NCI-H2081 (cell line): ENCODE measurements around the gene DNAJC18.
"Not testable (repeated sequence)": the region's sequence is repeated elsewhere in the genome, so short reads cannot be mapped to it uniquely, and the experiment has no call there.

Experiments
- DNase-seq, 2 experiments: peaks; one replicate each; lab custom pipeline; 2025; lab: John Stamatoyannopoulos, UW

The DNAJC18 gene

DNA sequence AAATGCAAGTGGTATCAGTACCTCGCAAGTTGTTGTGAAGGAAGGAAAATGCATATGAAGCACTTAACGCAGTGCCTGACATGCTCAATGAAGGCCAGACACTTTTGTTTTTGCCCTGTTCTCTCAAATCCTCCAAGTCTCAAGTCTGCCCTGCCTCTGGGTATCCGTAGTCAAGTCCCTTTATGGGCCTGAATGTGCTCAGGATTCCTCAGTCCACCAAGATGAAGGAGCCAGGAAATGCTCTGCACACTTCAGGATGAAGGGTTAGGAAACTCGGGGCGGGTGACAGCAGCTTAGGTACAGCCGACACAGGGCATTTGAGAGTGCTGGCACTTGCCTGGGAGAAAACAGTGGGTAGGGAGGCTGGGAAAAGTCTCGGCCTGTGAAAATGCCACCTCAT, 21.9 kb upstream of the DNAJC18 start:
- DNase-seq, result no peak

DNA sequence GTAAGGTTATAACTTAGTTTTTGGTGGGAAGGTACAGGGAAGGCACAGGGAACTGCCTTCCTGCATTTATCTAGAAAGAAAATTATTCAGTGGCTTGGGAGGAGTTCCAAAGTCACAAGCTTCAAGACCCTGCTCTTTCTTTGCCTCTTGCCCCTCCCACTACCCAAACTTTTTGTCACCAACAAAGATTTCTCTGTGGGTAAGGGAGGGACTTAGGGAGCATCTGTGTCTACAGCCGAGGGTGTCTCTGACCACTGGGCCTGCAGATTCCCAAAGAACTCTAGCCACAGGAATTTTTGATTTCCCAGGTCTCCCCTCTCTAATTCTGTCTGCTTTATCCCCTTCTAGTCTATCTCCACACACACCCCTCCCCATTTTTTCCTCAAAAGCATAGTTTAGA, 21.1 kb upstream of the DNAJC18 start:
- no peak for DNase-seq

- no peak for DNase-seq
Observed at GRCh38 chr5:139459451-139459934, 20.2 kb upstream of the DNAJC18 start.

- no peak for DNase-seq
Observed at GRCh38 chr5:139458580-139459407, 19.5 kb upstream of the DNAJC18 start.

GRCh38 chr5:139457653-139458306, 18.5 kb upstream of the DNAJC18 start:
- no peak for DNase-seq

DNA sequence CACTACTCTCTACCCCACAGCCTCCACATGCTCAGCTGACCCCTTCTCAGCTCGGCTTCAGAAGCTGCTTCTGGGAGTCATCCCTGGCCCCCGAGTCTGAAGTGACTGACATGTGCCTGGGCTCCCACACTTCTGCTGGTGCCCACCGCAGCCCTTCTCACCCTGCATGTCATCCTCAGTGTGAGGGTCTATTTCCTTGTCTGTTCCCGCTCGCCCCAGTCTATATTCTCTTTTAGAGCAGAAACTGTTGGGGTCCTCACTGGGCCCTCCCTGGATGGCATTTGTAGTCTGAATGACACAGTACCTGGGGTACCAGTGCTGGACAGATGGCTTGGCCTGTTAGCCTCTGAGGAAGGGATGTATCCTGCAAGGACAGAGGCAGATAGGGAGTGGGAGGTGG, 17.9 kb upstream of the DNAJC18 start:
- DNase-seq, result no peak

- DNase-seq, result no peak
Observed at GRCh38 chr5:139456776-139457175, 17.5 kb upstream of the DNAJC18 start.

GRCh38 chr5:139454568-139455290, 15.4 kb upstream of the DNAJC18 start:
- DNase-seq, result no peak

- DNase-seq, result no peak
Observed at GRCh38 chr5:139453683-139454567, 14.6 kb upstream of the DNAJC18 start.

GRCh38 chr5:139451878-139452660, 12.7 kb upstream of the DNAJC18 start:
- no peak for DNase-seq

GRCh38 chr5:139451176-139451575, 11.9 kb upstream of the DNAJC18 start:
- DNase-seq, result no peak

DNA sequence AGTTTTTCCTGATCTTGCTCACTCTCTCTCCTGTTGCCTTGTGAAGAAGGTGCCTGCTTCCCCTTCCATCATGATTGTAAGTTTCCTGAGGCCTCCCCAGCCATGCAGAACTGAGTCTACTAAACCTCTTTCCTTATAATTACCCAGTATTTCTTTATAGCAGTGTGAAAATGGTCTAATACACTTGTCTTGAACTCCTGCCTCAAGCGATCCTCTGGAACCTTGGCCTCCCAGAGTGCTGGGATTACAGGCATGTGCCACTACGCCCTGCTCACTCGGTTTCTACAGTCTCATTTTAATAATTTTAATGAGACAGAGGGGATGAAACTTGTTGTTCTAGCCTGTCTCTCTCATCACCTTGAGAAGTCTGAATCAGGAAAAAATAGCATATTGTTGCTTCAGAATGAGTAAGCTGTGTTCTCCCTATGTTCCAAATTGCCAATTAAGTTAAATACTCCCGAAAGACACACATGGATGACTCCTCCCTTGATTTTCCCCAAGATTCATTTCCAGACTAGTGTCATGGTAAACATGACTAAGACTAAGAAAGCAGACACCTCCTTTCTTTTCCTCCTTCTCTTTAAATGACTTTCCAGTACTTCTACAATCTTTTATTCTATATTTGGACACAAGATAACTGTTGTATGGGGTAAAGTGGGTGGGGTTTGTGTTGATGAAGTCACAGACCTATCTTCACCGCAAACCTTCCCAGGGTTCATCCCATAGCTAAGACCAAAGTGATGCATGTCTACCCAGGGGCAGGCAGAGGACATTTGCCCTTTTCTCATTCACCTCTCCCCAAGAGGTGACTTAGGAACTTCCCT, 7.8 kb upstream of the DNAJC18 start:
- no peak for DNase-seq

DNA sequence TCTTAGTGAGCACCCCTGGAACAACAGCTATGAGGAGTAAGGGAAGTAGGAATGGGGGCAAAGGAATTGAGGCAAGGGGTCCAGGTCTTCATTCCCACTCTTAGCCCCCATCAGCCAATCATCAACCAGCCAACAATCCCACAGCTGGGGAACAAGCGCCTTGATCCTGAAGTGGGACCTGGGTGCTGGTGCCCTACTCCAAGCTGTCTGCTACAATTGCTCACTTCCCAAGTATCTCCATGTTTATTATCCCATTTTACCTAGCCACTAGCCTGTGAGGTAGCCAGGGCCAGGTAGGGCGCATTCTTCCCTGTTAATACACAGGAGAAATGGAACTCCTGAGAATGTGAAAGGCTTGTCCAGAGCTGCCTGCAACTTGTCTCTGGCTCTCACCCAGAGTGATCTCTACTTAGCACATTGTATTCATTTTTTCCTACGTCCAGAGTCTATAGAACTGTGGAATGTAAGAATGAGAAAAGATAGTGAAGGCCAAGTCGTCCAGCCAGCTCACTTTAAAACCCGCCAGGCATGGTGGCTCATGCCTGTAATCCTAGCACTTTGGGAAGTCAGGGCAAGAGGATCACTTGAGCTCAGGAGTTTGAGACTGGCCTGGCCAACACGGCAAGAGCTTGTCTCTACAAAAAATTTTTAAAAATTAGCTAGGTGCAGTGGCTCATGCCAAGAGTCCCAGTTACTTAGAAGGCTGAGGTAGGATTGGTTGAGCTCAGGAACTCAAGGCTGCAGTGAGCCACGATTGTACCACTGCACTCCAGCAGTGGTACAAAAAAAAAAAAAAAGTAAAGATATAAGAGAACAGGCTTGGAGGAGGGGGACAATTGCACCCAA, 6.2 kb upstream of the DNAJC18 start:
- no peak for DNase-seq

GRCh38 chr5:139443831-139444453, 4.6 kb upstream of the DNAJC18 start:
- DNase-seq, result no peak

- DNase-seq, result not testable (repeated sequence)
Observed at GRCh38 chr5:139440416-139440815, 1.1 kb upstream of the DNAJC18 start.

DNA sequence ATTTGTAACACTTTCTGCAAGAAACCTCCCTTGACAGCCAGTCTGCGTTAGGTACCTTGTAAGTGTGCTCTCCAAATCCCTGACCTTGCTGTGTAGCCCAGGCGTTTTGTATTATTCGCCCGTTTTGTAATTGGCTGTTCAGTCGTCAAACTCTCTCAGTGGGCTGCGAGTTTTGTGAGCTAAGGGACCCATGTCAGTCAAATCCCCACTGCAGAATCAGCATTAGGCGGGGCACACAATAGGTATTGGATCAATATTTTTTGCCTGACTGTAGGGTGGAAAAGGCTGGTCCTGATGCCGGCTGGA, 665 bp downstream of the DNAJC18 start:
- no peak for DNase-seq

GRCh38 chr5:139435676-139436075, 3.6 kb downstream of the DNAJC18 start:
- DNase-seq, result no peak

GRCh38 chr5:139431706-139432105, 7.6 kb downstream of the DNAJC18 start:
- no peak for DNase-seq

- DNase-seq, result no peak
Observed at GRCh38 chr5:139430015-139430414, 9.3 kb downstream of the DNAJC18 start.
